BE2C (cell line): ENCODE measurements around the gene MAL.

Experiments used
- DNase-seq: peaks from one replicate; pipeline ENCODE4 v3.0.0-alpha.2; 2020
- H3K27me3 ChIP-seq: fragments of 250-450 bp; sonication (Bioruptor Pico); 2 replicates; pipeline ENCODE4 v1.5.1; 2020; ENCODE audit warnings: mild to moderate bottlenecking
- H3K36me3 ChIP-seq: fragments of 250-450 bp; sonication (Bioruptor Pico); 2 replicates; pipeline ENCODE4 v1.5.1; 2020; ENCODE audit warnings: mild to moderate bottlenecking
- H3K4me1 ChIP-seq: fragments of 250-450 bp; sonication (Bioruptor Pico); 2 replicates; pipeline ENCODE4 v1.5.1; 2020
- H3K4me3 ChIP-seq: 2 replicates; pipeline ENCODE4 v1.5.1; 2011; ENCODE audit warnings: low read depth, low read length
- H3K9me3 ChIP-seq: fragments of 250-450 bp; sonication (Bioruptor Pico); 2 replicates; pipeline ENCODE4 v1.5.1; 2020
- TF ChIP-seq, protein P1 (sequence below): IDR thresholded peaks from 2 replicates; pipeline ENCODE4 v1.5.1; 2012; ENCODE audit warnings: mild to moderate bottlenecking, low read depth, low read length

Gene MAL

DNA sequence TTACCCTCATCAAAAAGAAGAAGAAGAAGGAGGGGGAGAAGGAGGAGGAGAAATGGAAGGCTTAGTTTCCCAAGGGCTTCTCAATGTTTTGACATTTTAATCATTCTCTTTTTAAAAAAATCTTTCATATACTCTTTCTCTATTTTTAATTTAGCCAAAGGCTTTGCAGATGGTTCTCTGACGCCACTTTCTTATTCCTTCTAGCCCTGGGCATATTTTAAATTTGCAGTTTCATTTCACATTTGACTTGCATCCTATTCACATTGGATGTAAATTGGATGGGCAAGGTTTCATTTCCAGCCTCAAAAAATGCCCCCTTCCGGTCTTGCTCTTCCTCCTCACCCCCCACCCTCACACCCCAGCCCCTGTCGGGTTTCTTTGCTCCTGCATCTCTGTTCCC, 29.8 kb downstream of the MAL start:
- Histone ChIP-seq H3K27me3 (no peaks in the 10 kb centered on the region), H3K4me1 (no peaks in the 10 kb centered on the region), H3K4me3 (no peak overlapping the region), H3K9me3 (no peaks in the 10 kb centered on the region), H3K36me3 (no peaks in the 10 kb centered on the region)
- DNase-seq, result no peak
- TF ChIP-seq, protein P1, sequence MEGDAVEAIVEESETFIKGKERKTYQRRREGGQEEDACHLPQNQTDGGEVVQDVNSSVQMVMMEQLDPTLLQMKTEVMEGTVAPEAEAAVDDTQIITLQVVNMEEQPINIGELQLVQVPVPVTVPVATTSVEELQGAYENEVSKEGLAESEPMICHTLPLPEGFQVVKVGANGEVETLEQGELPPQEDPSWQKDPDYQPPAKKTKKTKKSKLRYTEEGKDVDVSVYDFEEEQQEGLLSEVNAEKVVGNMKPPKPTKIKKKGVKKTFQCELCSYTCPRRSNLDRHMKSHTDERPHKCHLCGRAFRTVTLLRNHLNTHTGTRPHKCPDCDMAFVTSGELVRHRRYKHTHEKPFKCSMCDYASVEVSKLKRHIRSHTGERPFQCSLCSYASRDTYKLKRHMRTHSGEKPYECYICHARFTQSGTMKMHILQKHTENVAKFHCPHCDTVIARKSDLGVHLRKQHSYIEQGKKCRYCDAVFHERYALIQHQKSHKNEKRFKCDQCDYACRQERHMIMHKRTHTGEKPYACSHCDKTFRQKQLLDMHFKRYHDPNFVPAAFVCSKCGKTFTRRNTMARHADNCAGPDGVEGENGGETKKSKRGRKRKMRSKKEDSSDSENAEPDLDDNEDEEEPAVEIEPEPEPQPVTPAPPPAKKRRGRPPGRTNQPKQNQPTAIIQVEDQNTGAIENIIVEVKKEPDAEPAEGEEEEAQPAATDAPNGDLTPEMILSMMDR, result no peak

DNA sequence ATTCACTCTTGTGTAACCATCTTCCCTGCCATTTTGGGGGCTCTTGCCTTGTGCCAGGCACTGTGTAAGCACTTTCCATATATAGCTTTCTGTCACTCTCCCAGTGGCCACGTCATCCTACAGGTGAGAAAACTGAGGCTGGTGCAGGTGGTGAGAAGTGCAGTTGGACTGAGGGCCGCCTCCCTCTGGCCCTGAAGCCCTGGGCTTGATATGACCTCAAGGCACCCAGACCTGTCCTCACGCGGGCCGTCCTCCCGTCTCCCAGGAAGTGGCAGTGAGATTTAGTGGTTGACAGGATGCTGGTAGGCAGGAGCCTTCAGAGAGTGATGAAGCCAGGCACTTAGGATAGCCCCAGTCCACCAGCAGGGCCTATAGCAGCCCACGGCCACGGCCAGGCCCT, 30.5 kb downstream of the MAL start:
- Histone ChIP-seq H3K36me3 (no peaks in the 10 kb centered on the region), H3K27me3 (no peaks in the 10 kb centered on the region), H3K4me3 (no peak overlapping the region), H3K4me1 (no peaks in the 10 kb centered on the region), H3K9me3 (no peaks in the 10 kb centered on the region)
- no peak for DNase-seq
- TF ChIP-seq, protein P1, result no peak

DNA sequence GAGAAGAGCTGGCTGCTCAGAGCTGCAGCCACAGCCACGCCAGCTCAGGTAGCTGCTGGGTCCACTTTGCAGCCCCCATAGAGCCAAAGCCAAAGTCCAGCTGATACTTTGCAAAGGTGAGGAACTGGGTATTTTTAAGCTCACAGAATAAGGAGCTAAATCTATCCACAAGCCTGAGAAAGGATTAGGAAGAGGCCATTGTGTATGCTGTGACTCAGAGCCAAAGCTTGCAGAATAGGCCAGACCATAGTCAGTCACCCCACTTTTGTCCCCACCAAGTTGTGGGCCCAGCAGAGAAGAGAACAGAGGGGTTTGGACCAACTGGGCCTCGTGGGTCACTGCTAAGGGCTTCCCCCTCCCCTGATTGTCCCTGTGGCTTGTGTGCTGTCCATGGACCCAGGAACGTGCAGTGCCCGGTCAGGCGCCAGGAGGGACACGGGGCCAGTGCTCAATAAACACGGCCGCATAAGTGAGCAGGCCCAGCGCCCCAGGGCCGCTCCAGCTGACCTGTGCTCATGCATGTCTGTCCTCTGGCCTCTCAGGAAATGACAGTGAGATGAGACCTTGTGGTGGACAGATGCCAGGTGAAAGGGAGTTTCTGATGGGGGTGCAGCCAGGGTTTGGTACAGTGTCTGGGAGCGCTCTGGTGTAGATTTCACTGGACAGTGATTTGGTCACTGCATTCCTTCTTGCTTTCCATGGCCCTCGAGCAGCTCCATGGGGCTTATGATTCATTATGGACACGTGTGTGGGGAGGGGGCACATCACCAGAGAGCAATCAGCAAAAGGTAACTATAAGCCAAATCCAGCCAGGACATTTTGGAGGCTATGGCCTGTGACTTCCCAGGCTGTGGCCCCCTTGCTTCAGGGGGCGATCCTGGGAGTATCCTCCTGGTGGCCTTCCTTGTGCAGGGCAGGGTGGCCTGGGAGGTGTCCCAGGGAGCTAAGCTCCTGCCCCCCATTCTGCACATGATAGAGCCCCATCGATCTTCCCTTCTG, 31.3 kb downstream of the MAL start:
- TF ChIP-seq, protein P1, result no peak
- Histone ChIP-seq H3K4me1 (no peaks in the 10 kb centered on the region), H3K36me3 (no peaks in the 10 kb centered on the region), H3K27me3 (no peaks in the 10 kb centered on the region), H3K9me3 (no peaks in the 10 kb centered on the region), H3K4me3 (no peak overlapping the region)
- no peak for DNase-seq

DNA sequence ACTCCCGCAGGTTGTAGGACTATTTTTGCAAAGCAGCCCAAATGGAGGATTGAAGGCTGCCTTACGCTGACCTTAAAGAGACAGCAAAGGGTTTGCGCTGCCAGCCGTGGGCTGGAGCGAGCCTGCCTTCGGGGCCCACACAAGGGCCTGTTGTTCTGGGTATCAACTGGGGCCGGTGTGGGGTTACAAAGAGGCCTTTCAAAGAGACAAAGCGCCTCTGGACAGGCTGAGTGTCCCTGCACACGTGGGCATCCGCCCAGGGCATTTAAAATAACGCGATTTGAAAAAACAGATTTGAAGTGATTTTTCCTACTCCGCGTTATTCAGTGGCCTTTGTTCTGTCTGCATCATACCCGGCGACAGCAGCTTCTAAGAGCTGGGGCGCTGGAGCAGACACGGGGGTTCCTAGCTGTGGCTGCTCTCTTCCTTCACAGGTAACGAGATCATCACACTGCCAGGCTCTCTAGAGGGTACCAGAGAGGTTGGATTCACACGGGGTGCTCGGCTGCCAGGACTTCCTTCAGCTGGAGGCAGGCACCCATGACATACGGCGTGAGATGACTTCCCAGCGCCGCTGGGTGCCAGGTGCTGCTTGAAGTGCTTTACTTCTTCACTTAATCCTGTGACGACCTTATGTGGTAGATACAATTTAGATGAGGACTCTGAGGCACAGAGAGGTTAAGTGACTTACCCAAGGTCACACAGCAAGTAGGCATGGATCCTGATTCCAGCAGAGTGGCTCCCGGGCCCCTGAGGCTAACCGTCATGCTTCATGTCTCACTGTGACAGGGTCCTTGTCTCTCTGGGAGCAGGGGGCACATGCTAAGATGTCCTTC, 32.2 kb downstream of the MAL start:
- H3K4me3 ChIP-seq, result no peak overlapping the region

DNA sequence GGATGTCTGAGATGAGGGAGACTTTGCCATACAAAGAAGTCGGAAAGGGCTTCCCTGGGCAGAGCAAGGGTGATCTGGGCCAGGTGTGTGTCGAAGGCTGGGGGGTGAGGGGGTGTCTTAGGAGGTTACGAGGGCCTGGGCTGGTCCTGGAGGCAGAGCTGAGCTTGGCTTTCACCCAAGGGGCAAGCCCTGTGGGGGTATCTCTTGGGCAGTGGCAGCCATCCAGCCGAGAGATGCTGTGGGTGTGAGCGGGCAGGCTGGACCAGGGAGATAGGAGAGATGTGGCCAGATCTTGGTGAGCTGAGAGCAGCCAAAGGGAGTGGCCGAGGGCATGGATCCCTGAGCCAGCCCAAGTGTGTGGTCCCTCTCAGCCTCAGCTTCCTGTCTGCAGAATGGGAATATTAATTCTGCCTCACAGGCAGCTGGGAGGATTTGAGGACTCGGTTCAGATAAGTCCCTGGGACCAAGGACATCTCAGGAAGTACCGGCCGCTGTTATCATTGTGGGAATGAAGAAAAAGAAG, 33.0 kb downstream of the MAL start:
- Histone ChIP-seq H3K4me3 (no peak overlapping the region), H3K9me3 (no peaks in the 10 kb centered on the region), H3K4me1 (no peaks in the 10 kb centered on the region), H3K27me3 (no peaks in the 10 kb centered on the region), H3K36me3 (no peaks in the 10 kb centered on the region)
- DNase-seq, result no peak
- TF ChIP-seq, protein P1, result no peak

More for the DNA sequence above, 32.2 kb downstream of the MAL start:
- no peaks in the 10 kb centered on the region for H3K4me1 ChIP-seq
- TF ChIP-seq, protein P1, result no peak
- H3K27me3 ChIP-seq, result no peaks in the 10 kb centered on the region
- DNase-seq, result no peak
- H3K36me3 ChIP-seq, result no peaks in the 10 kb centered on the region
- H3K9me3 ChIP-seq, result no peaks in the 10 kb centered on the region
